ENCODE measurements around the gene PLEK2.
"Not testable (repeated sequence)": the region's sequence is repeated elsewhere in the genome, so short reads cannot be mapped to it uniquely, and the experiment has no call there.

The PLEK2 gene

GRCh38 chr14:67357186-67357968 is 54.6 kb downstream of the PLEK2 start:
- H3K9me3 ChIP-seq (ENCODE audit: severe bottlenecking) = no peaks in the 10 kb centered on the region
- H3K27ac ChIP-seq = no peak overlapping the region
- no peak for TF ChIP-seq CTCF (IDR thresholded peaks at IDR 0.05; ENCODE audit: low read depth, low read length)
- H3K4me3 ChIP-seq (ENCODE audit: low read depth, low read length) = no peak overlapping the region
- H3K27me3 ChIP-seq (ENCODE audit: insufficient read depth, low read depth, severe bottlenecking) = no peaks in the 10 kb centered on the region
- peaks cover 21% of the 10 kb centered on the region for H3K36me3 ChIP-seq
- DNase-seq = no peak

- H3K4me3 ChIP-seq (ENCODE audit: low read depth, low read length) = no peak overlapping the region
- no peaks in the 10 kb centered on the region for H3K27me3 ChIP-seq (ENCODE audit: insufficient read depth, low read depth, severe bottlenecking)
- peaks cover 54% of the 10 kb centered on the region for H3K36me3 ChIP-seq
- no peak for DNase-seq
- no peak overlapping the region for H3K27ac ChIP-seq
- H3K9me3 ChIP-seq (ENCODE audit: severe bottlenecking) = no peaks in the 10 kb centered on the region
- TF ChIP-seq CTCF (IDR thresholded peaks at IDR 0.05; ENCODE audit: low read depth, low read length) = no peak
Measured at GRCh38 chr14:67352055-67352454, 59.9 kb downstream of the PLEK2 start.

GRCh38 chr14:67345583-67345982 is 66.4 kb downstream of the PLEK2 start:
- Histone ChIP-seq H3K27ac (no peak overlapping the region), H3K36me3 (peaks cover 72% of the 10 kb centered on the region), H3K27me3 (ENCODE audit: insufficient read depth, low read depth, severe bottlenecking) (no peaks in the 10 kb centered on the region), H3K4me3 (ENCODE audit: low read depth, low read length) (no peak overlapping the region), H3K9me3 (ENCODE audit: severe bottlenecking) (no peaks in the 10 kb centered on the region)
- TF ChIP-seq CTCF (IDR thresholded peaks at IDR 0.05; ENCODE audit: low read depth, low read length) = no peak
- no peak for DNase-seq

GRCh38 chr14:67343601-67344230 is 68.2 kb downstream of the PLEK2 start:
- Histone ChIP-seq H3K27ac (no peak overlapping the region), H3K9me3 (ENCODE audit: severe bottlenecking) (no peaks in the 10 kb centered on the region), H3K4me3 (ENCODE audit: low read depth, low read length) (no peak overlapping the region), H3K27me3 (ENCODE audit: insufficient read depth, low read depth, severe bottlenecking) (no peaks in the 10 kb centered on the region), H3K36me3 (peaks cover 62% of the 10 kb centered on the region)
- DNase-seq = no peak
- no peak for TF ChIP-seq CTCF (IDR thresholded peaks at IDR 0.05; ENCODE audit: low read depth, low read length)

GRCh38 chr14:67341231-67341630 is 70.7 kb downstream of the PLEK2 start:
- not testable (repeated sequence) for DNase-seq; H3K4me3 ChIP-seq (ENCODE audit: low read depth, low read length); H3K27ac ChIP-seq; H3K9me3 ChIP-seq (ENCODE audit: severe bottlenecking); H3K27me3 ChIP-seq (ENCODE audit: insufficient read depth, low read depth, severe bottlenecking)
- H3K36me3 ChIP-seq = peaks cover 62% of the 10 kb centered on the region
